ENCODE data around the gene EML1.

DNA sequence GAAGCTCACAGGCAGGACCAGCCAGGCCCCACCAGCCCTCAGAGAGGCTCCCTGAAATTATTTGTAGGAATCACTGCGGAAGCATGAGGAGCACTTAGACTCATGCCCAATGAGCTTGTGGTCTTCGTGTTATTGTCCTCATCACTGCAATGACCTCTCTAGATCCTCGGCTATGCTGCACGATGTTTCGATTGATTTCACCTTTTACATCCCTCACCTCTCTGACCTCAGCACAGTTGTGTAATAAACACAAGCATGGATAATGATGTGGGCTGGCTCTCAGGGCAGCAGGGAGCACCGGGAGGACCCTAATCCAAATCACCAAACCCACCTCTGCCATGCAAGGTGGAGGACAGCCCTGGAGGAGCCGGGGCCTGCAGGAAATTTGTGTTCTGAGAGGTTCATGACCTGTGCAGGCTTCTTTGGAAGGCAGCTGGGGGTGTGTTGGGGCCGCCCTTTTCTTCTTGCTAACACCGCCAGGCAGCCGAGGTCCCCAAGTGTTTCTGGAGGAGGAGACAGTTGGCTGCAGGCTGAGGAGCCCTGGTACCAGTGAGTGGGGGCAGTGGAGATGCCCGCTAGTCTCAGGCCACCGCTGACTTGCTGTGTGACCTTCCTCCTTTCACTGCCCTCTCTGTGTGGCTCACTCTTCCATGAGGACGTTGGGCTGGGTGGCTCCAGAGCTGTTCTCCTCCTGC is 29.5 kb upstream of the EML1 start:
- TF ChIP-seq, protein P1, sequence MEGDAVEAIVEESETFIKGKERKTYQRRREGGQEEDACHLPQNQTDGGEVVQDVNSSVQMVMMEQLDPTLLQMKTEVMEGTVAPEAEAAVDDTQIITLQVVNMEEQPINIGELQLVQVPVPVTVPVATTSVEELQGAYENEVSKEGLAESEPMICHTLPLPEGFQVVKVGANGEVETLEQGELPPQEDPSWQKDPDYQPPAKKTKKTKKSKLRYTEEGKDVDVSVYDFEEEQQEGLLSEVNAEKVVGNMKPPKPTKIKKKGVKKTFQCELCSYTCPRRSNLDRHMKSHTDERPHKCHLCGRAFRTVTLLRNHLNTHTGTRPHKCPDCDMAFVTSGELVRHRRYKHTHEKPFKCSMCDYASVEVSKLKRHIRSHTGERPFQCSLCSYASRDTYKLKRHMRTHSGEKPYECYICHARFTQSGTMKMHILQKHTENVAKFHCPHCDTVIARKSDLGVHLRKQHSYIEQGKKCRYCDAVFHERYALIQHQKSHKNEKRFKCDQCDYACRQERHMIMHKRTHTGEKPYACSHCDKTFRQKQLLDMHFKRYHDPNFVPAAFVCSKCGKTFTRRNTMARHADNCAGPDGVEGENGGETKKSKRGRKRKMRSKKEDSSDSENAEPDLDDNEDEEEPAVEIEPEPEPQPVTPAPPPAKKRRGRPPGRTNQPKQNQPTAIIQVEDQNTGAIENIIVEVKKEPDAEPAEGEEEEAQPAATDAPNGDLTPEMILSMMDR (IDR thresholded peaks at IDR 0.05) = no peak
- TF ChIP-seq POLR2A (IDR thresholded peaks at IDR 0.05) = no peak
